ELR (cell line): ENCODE measurements around the gene MFAP2.

Experiments
- DNase-seq: peaks from one replicate; pipeline ENCODE4 v3.0.0-alpha.2; 2015; ENCODE audit warnings: low read depth

Gene MFAP2

GRCh38 chr1:16980473-16981268 is at the start of gene MFAP2:
MFAP2 (minus strand) TSS chr1:16980620; CDS start chr1:16978273, 2,347 bp downstream.
- peak; percentile 58 for DNase-seq

- no peak for DNase-seq
These were observed 49.8 kb upstream of the MFAP2 start for GRCh38 chr1:17030206-17030605.

- no peak for DNase-seq
These were observed 48.3 kb upstream of the MFAP2 start for GRCh38 chr1:17028662-17029188.

- no peak for DNase-seq
These were observed 47.5 kb upstream of the MFAP2 start for GRCh38 chr1:17027900-17028299.

GRCh38 chr1:17027403-17027802 is 47.0 kb upstream of the MFAP2 start:
- no peak for DNase-seq

GRCh38 chr1:17024721-17025120 is 44.3 kb upstream of the MFAP2 start:
- no peak for DNase-seq

GRCh38 chr1:17023573-17023972 is 43.2 kb upstream of the MFAP2 start:
- no peak for DNase-seq

GRCh38 chr1:17023102-17023501 is 42.7 kb upstream of the MFAP2 start:
- no peak for DNase-seq

- DNase-seq, result no peak
These were observed 41.5 kb upstream of the MFAP2 start for GRCh38 chr1:17021896-17022295.

GRCh38 chr1:17020502-17020901 is 40.1 kb upstream of the MFAP2 start:
- no peak for DNase-seq

- no peak for DNase-seq
These were observed 38.4 kb upstream of the MFAP2 start for GRCh38 chr1:17018849-17019248.

- no peak for DNase-seq
These were observed 37.0 kb upstream of the MFAP2 start for GRCh38 chr1:17017435-17017834.

- DNase-seq, result peak; percentile 63
These were observed 35.9 kb upstream of the MFAP2 start for GRCh38 chr1:17016317-17016661.

- DNase-seq, result no peak
These were observed 34.5 kb upstream of the MFAP2 start for GRCh38 chr1:17014671-17015567.

GRCh38 chr1:17013491-17014320 is 33.3 kb upstream of the MFAP2 start:
- no peak for DNase-seq

GRCh38 chr1:17012775-17013490 is 32.5 kb upstream of the MFAP2 start:
- peak; percentile 33 for DNase-seq

- DNase-seq, result peak; percentile 77
These were observed 31.3 kb upstream of the MFAP2 start, which contains the start of gene ATP13A2 for GRCh38 chr1:17011439-17012307. ATP13A2 (minus strand) TSS chr1:17011928; CDS start chr1:17011738, 190 bp downstream.

- DNase-seq, result no peak
These were observed 30.6 kb upstream of the MFAP2 start for GRCh38 chr1:17011092-17011438.

GRCh38 chr1:17009706-17010105 is 29.3 kb upstream of the MFAP2 start:
- DNase-seq, result no peak

GRCh38 chr1:17008208-17008855 is 27.9 kb upstream of the MFAP2 start:
- DNase-seq, result no peak
